HFF-Myc (cell line): ENCODE measurements around the gene KIR3DL2.
"Not testable (repeated sequence)": the region's sequence is repeated elsewhere in the genome, so short reads cannot be mapped to it uniquely, and the experiment has no call there.

Experiments used
- DNase-seq: peaks from one replicate; pipeline ENCODE4 v3.0.0-alpha.2; 2011; ENCODE audit warnings: low read depth; ENCODE audit errors: extremely low read depth
- H3K4me3 ChIP-seq: replicated peaks from 2 replicates; pipeline ENCODE4 v1.5.1; 2011; ENCODE audit warnings: low read depth, mild to moderate bottlenecking, control low read depth, low read length
- TF ChIP-seq, protein P1 (sequence below): IDR thresholded peaks from 2 replicates; pipeline ENCODE4 v1.5.1; 2012; ENCODE audit warnings: mild to moderate bottlenecking, low read depth, low read length, control low read depth; ENCODE audit errors: missing control alignments

The KIR3DL2 gene

DNA sequence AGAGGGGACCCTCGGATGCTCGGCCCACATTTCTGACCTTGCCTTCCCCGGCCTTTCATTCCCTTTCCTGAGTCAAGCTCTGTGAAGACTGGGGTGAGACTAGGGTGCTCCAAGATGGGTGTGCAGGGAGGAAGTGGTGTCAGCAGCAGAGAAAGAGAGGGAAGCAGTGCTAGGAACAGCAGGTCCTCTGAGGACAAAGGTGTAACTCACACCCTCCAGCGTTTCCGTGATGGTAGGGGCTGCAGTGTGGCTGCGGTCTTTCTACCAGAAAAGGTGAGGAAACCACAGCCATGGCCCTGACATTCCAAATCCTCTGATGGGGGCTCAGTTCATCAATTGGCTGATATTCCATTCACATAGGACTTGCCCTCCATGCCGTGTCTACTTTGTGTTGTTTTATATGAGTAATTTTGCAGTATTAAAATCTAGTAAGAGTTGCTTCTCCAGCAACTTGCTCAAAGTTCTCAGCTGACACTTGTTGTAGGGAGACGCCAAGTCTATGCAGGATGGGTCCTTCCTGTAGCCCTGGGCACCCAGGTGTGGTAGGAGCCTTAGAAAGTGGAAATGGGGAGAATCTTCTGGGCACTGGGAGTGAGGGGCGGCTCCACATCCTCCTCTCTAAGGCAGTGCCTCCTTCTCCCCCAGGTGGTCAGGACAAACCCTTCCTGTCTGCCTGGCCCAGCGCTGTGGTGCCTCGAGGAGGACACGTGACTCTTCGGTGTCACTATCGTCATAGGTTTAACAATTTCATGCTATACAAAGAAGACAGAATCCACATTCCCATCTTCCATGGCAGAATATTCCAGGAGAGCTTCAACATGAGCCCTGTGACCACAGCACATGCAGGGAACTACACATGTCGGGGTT lies 32.3 kb upstream of the KIR3DL2 start:
- no peak overlapping the region for H3K4me3 ChIP-seq
- DNase-seq = no peak
- TF ChIP-seq, protein P1, sequence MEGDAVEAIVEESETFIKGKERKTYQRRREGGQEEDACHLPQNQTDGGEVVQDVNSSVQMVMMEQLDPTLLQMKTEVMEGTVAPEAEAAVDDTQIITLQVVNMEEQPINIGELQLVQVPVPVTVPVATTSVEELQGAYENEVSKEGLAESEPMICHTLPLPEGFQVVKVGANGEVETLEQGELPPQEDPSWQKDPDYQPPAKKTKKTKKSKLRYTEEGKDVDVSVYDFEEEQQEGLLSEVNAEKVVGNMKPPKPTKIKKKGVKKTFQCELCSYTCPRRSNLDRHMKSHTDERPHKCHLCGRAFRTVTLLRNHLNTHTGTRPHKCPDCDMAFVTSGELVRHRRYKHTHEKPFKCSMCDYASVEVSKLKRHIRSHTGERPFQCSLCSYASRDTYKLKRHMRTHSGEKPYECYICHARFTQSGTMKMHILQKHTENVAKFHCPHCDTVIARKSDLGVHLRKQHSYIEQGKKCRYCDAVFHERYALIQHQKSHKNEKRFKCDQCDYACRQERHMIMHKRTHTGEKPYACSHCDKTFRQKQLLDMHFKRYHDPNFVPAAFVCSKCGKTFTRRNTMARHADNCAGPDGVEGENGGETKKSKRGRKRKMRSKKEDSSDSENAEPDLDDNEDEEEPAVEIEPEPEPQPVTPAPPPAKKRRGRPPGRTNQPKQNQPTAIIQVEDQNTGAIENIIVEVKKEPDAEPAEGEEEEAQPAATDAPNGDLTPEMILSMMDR = no peak

DNA sequence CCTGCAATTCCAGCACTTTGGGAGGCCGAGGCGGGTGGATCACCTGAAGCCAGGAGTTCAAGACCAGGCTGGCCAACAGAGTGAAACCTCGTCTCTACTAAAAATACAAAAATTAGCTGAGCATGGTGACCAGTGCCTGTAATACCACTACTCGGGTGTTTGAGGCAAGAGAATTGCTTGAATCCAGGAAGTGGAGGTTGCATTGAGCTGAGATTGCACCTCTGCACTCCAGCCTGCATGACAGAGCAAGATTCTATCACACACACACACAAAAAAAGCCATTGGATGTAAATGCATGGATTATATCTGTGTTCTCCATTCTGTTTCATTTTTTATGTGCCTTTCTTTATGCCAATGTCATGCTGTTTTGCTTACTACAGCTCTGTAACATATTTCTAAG lies 25.8 kb upstream of the KIR3DL2 start:
- not testable (repeated sequence) for H3K4me3 ChIP-seq, DNase-seq

DNA sequence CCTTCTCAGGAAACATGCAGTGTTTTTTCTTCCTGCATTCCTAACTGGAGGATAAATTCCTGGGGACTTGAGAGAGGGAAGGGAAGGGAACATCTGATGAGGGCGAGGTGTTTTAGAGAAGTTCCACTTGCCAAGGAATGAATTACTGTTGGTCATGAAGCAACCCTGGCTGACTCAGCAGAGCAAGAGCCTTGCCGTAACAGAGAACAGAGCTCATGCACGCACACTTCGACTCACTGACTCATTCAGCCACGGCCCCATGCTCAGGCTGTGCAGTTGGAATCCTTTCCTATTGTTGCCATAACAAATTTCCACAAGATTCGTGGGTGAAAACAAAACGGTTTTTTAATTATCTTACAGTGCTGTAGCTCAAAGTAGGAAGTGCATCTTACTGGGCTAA lies 24.9 kb upstream of the KIR3DL2 start:
- not testable (repeated sequence) for H3K4me3 ChIP-seq, DNase-seq

DNA sequence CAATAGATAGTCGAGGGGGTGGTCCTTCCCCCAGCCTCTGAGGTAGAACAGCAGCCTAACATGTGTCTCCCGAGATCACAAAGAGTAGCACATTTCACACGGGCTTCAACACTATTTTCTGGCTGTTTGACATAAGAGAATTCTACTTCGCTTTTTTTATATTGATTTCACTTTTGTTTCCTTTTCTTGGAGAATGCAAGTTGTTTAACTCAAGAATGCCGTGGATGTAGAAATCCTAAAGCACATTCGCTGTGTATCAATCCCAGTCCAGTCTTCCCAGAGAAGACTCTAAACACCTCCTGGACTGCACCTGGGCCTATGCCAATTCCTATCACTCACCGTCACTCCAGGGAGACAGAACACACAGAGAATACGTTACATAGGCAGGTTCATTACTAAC lies 22.2 kb upstream of the KIR3DL2 start:
- H3K4me3 ChIP-seq, DNase-seq: not testable (repeated sequence)

DNA sequence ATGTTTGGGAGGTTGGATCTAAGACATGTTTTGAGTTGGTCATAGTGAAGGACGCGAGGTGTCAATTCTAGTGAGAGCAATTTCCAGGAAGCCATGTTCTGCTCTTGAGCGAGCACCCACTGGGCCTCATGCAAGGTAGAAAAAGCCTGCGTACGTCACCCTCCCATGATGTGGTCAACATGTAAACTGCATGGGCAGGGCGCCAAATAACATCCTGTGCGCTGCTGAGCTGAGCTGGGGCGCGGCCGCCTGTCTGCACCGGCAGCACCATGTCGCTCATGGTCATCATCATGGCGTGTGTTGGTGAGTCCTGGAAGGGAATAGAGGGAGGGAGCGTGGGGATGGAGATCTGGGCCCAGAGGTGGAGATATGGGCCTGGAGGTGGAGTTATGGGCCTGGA lies 17.7 kb upstream of the KIR3DL2 start, which contains the start of gene KIR2DS4:
KIR2DS4 (plus strand) TSS at position 181 of the 400 bp plus-strand sequence.
- H3K4me3 ChIP-seq, DNase-seq: not testable (repeated sequence)

DNA sequence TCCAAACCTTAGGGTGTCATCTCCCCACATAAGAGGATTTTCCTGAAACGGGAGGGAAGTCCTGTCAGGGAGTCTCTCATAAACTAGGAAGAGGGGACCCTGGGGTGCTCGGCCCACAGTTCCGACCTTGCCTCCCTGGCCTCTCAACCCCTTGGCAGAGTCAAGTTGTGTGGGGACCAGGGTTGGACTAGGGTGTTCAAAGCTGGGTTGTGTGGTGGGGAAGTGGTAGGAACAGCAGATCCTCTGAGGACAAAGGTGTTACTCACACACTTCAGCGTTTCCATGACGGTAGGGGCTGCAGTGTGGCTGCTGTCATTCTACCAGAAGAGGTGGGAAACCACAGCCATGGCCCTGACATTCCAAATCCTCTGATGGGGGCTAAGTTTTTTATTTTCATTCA lies 15.1 kb upstream of the KIR3DL2 start:
- not testable (repeated sequence) for DNase-seq, H3K4me3 ChIP-seq

DNA sequence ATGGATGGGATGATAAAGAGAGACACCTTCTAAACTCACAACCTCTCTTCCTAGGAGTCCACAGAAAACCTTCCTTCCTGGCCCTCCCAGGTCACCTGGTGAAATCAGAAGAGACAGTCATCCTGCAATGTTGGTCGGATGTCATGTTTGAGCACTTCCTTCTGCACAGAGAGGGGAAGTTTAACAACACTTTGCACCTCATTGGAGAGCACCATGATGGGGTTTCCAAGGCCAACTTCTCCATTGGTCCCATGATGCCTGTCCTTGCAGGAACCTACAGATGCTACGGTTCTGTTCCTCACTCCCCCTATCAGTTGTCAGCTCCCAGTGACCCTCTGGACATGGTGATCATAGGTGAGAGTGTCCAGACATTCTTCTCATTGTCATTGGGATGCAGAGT lies 12.7 kb upstream of the KIR3DL2 start:
- not testable (repeated sequence) for DNase-seq, H3K4me3 ChIP-seq

DNA sequence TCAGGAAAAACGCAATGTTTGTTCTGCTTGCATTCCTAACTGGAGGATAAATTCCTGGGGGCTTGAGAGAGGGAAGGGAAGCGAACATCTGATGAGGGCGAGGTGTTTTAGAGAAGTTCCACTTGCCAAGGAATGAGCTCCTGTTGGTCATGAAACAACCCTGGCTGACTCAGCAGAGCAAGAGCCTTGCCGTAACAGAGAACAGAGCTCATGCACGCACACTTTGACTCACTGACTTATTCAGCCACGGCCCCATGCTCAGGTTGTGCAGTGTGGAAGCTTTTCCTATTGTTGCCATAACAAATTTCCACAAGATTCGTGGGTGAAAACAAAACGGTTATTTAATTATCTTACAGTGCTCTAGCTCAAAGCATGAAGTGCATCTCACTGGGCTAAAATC lies 7.1 kb upstream of the KIR3DL2 start:
- H3K4me3 ChIP-seq, DNase-seq: not testable (repeated sequence)

DNA sequence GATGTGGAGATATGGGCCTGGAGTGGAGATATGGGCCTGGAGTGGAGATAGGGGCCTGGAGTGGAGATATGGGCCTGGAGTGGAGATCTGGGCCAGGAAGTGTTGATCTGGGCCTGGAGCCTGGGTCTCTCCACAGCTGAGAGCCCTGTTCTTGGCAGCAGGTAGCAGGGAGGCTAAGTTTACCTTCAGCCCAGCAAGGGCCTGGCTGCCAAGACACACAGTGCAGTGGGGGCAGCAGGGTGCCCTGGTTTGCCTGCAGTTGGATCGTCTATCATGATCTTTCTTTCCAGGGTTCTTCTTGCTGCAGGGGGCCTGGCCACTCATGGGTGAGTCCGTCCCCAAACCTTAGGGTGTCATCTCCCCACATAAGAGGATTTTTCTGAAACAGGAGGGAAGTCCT lies 687 bp downstream of the KIR3DL2 start:
- no peak for DNase-seq

DNA sequence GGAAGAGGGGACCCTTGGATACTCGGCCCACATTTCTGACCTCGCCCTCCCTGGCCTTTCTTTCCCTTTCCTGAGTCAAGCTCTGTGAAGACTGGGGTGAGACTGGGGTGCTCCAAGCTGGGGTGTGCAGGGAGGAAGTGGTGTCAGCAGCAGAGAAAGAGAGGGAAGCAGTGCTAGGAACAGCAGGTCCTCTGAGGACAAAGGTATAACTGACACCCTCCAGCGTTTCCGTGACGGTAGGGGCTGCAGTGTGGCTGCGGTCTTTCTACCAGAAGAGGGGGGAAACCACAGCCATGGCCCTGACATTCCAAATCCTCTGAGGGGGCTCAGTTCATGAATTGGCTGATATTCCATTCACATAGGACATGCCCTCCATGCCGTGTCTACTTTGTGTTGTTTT lies 1.1 kb downstream of the KIR3DL2 start:
- TF ChIP-seq, protein P1 = no peak
- H3K4me3 ChIP-seq = no peak overlapping the region
- DNase-seq = no peak

More for the DNA sequence above, 687 bp downstream of the KIR3DL2 start:
- TF ChIP-seq, protein P1 = no peak
- no peak overlapping the region for H3K4me3 ChIP-seq

DNA sequence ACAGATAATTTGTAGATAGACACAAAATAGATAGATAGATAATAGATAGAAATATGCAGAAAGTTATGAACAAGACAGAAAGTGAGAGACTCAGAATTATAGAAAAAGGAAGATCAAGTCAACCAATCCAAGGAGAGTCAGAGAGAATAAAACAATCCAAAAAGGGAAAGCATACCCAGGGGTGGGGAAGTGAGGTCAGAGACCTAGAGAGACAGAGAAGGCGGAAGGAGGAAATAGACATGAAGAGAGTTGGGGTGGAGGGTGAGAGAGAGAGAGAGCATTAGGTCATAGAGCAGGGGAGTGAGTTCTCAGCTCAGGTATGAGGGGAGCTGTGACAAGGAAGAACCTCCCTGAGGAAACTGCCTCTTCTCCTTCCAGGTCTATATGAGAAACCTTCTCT lies 5.0 kb downstream of the KIR3DL2 start:
- not testable (repeated sequence) for DNase-seq, H3K4me3 ChIP-seq

DNA sequence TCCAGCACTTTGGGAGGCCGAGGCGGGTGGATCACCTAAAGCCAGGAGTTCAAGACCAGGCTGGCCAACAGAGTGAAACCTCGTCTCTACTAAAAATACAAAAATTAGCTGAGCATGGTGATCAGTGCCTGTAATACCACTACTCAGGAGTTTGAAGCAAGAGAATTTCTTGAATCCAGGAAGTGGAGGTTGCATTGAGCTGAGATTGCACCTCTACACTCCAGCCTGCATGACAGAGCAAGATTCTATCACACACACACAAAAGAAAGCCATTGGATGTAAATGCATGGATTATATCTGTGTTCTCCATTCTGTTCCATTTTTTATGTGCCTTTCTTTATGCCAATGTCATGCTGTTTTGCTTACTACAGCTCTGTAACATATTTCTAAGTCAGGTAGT lies 8.2 kb downstream of the KIR3DL2 start:
- not testable (repeated sequence) for DNase-seq, H3K4me3 ChIP-seq

DNA sequence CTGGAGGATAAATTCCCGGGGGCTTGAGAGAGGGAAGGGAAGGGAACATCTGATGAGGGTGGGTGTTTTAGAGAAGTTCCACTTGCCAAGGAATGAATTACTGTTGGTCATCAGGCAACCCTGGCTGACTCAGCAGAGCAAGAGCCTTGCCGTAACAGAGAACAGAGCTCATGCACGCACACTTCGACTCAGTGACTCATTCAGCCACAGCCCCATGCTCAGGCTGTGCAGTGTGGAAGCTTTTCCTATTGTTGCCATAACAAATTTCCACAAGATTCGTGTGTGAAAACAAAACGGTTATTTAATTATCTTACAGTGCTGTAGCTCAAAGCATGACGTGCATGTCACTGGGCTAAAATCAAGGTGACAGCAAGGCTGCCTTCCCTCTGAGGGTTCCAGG lies 9.2 kb downstream of the KIR3DL2 start:
- DNase-seq, H3K4me3 ChIP-seq: not testable (repeated sequence)

DNA sequence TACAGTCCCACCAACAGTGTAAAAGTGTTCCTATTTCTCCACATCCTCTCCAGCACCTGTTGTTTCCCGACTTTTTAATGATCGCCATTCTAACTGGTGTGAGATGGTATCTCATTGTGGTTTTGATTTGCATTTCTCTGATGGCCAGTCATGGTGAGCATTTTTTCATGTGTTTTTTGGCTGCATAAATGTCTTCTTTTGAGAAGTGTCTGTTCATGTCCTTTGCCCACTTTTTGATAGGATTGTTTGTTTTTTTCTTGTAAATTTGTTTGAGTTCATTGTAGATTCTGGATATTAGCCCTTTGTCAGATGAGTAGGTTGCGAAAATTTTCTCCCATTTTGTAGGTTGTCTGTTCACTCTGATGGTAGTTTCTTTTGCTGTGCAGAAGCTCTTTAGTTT lies 13.2 kb downstream of the KIR3DL2 start:
- DNase-seq, H3K4me3 ChIP-seq: not testable (repeated sequence)
